GM21576 (cell line): ENCODE data around the gene PHACTR3.

ENCODE experiments used
- ATAC-seq: cut with Tn5 transposase; IDR thresholded peaks from one replicate; pipeline ENCODE4 v1.9.1; 2021; ENCODE audit warnings: mild to moderate bottlenecking, moderate library complexity; ENCODE audit not compliant: unreplicated experiment

Gene PHACTR3

DNA sequence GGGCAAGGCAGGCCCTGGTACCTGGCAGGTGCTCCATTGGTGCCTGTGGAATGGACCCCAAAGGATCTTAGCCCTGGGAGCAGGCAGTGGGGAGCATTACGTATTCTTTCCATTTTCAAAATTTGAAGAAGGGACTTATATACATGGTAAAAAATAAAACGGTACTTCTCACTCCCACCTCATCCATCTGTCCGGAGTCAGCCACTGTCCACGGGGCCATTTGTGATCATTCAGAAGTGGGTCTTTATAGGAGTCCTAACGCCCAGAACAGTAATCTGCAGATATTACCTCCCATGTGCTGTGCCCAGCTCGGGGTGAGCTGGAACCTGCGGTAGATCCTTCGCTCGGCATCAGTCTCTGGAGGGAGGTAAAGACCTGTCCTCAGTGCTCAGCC is 218.7 kb downstream of the PHACTR3 start:
- no peak for ATAC-seq

DNA sequence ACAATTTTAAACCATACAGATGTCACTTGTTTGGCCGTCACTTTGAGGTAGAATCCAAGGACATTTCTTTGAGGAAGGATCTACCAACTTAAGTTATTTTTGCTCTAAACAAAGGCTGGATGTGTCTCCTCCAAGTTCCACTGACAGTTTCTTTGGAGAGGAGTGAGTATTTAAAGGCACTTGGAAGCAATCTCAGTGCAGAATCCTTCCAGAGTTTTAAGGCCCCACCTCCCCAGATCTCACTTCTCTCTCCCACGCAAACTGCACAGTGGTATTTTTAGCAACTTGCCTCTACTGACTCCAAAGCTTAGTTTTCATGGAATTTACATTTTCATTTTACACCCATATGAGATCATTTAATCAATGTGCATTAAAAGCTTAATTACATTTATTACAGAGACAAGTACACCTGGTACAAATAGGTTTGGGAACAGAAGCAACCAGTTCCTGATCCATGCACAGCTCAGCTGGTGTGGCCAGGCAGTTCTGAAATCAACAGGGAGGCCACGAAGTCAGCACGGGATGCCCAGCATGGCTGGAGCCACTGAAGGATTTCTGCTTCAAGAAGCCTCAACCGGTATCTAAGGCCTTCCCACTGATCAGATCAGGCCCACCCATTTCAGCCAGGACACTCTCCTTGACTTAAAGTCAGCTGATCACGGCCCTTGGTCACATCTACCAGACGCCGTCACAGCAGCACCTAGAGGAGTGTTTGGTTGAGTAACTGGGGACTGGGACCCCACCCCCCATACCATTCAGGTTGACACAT is 219.3 kb downstream of the PHACTR3 start:
- ATAC-seq: no peak

DNA sequence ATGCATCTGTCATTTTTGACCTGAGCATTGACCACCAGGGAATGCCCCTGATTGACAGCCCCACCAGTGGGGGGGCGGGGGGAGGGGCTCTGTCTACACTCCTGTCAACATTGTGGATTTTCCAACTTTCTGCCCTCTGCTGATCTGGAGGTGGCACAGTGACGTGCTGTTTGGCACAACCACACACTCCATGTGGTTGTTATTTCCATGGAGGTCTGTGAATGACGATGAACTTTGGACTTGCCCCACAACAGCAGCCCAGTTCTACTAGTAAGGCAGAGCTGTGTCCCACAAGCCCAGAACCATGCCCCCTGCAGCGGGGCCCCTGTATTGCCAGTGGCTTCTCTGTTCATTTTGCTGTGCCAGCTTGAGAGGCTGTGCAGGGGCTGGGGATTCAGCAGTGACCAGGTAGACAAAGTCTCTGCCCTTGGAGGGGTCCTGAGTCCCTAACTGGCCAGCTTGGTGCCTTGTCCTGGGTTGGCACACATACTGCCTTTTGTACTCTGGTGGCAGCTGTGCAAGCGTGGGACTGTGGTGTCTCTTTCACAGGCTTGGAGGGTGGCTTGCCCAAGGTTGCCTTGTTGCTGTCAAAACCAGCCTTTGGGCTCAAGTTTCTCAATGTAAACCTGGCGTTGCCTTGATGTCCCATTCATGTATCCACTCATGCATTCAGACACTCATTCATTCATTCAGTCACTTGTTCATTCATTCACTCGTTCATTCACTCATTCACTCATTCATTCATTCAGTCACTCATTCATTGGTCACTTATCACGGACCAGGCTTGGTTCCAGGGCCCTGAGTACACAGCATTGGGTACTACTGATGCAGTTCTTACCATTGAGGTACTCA is 220.6 kb downstream of the PHACTR3 start:
- no peak for ATAC-seq

DNA sequence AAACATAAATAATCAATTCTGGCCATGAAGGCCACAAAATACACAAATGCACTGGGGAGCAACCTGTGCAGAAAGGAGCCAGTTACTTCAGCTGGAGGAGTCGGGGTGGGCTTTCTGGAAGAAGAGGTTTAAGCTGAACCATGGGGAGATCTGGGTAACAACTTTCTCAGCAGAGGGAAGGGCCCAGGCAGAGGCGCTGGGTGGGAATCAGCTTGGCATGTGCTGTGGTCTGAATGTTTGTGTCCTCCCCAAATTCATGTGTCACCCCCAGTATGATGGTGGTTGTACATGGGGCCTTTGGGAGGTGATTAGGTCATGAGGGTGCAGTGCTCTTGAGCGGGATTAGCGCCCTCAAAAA is 221.2 kb downstream of the PHACTR3 start:
- ATAC-seq: no peak

DNA sequence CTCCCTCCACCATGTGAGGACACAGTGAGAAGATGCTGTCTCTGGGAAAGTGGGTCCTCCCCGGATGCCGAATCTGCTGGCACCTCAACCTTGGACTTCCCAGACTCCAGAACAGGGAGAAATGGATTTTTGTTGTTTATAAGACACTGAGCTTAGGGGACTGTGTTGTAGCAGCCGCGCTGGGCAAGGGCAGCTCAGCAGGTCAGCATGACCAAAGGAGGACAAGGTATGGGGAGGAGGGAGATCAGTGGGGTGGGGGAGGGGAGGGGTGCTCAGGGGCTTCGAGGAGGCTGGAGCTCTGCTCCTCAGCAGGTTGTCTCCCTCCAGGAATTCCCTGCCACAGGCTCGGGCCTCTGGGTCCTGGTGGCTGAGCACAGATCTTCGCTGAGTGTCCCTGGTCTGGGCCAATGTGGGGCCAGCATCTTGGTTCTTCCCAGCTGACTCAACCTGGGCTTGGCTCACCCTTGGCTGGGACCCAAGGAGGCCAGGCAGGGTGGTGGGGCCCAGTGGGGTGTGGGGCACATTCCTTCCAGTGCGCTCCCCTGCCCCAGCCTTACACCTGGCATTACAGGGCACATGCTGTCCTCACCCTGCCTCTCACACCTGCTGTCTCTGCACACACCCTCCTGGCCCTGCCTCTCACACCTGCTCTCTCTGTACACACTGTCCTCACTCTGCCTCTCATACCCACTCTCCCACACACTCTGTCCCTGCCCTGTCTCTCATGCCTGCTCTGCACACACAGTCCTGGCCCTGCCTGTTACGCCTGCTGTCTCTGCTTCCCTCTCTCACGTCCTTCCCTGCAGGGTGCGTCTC is 221.8 kb downstream of the PHACTR3 start:
- no peak for ATAC-seq

DNA sequence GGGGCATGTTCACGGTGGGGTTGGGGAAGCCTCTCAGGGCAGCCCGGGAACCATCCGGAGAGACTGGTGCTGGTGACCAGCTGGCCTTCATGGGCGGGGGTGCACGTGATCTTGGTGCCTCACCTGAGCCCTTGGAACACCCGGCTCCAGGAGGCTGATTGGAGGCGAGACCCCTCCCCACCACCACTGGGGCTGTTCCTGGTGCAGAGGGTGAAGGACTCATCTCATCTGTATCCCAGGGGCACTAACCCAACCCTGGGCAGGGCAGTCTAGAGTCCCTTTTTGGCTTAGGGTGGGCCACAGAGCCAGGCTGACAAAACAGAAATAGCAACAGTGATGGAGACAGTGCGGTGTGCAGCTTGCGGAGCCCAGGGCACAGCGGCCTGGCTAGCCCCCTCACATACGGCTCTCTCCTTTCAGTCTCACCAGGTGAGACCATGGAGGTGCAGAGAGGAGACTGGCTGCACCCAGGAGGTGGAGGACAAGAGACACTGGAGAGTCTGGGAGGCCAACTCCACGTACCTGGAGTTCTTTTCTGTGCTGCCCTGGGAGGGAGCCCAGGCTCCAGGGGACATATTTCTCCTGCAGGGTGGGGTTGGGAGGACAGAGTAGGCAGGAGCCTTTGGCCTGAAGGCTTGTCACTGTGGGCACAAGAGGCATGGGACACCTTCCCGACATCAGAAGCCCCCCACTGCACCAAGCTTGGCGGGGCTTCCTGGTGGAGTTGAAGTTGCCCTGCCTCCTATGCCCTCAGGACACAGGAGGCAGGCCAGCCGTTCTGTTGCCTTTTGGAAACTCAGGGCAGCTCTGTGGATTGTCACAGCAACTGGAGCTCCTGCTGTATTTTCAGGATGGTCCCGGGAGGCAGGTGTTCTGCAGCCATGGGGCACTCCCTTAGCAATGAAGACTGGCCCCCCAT is 223.1 kb downstream of the PHACTR3 start:
- ATAC-seq: no peak

DNA sequence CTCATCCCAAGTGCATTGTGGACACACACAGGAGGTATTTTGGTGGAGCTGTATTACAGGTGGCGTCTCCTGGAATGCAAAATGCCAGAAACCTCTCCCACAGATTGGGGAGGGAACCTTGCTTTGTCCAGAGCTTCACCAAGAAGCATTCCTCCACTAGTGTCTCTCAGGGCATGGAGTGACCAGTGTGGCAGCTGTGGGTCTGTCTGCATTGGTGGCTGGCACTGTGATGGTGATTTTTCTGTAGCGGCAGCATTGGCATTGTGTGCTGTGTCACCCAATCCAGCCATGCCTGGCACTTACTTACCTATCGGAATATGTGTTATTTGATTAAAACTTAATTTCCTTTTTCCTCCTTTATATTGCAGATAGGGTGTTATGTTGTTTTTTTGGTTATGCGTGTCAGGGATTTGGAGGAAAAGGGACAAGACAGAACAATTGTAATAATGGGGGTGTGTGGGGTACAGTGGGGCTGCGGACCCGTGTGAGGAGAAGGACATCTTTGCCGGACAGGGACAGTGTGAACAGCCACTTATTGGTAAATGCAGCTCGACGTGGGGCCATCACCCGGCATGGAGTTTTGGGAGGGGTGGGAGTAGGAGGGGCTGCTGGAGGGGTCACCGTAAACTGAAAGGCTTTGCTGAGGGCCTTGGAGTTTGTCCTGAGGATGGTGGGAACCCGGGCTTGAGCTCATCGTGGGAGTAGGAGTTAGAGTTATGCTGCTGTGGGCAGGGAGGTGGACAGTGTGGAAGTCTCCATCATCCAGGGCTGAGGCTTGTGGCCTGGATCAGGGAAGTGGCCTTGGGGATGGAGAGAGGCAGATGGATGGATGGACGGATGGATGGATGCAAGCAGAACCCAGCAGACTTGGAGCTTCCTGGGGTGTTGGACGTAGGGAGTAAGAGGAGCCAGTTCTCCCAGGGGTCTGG is 224.0 kb downstream of the PHACTR3 start:
- no peak for ATAC-seq

DNA sequence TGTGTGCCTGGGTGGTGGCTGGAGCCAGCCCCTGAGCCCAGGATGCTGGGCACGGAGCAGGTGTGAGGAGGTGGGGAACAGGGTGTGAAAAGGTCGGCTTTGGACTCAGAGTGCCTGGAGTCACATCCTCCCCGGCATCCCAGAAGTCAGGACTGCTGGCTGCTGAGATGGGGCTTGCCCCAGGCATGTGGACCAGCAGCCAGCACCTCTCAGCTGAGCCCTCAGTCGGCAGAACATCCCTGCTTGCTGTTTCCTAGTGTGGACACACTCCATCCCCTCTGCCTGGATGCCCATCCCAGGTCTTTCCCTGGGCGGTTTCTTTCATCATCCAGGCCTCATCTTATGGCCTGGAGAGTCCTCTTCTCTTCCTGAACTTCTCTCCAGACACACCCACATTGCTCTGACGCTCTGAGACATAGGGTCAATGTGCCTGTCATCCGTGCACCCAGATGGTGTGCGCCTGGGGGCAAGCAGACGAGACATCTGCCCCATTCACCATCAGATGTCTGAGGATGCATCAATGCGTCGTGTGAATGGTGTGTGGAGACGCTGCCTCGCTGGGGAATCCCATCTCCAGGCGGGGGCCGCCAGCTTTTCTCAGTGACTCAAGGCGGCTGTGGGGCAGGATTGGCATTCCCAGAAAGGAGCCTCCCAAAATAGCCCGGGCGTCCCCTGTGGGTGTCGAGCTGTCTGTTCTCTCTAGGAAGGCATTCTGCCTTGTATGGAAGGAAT is 224.9 kb downstream of the PHACTR3 start:
- ATAC-seq: no peak

DNA sequence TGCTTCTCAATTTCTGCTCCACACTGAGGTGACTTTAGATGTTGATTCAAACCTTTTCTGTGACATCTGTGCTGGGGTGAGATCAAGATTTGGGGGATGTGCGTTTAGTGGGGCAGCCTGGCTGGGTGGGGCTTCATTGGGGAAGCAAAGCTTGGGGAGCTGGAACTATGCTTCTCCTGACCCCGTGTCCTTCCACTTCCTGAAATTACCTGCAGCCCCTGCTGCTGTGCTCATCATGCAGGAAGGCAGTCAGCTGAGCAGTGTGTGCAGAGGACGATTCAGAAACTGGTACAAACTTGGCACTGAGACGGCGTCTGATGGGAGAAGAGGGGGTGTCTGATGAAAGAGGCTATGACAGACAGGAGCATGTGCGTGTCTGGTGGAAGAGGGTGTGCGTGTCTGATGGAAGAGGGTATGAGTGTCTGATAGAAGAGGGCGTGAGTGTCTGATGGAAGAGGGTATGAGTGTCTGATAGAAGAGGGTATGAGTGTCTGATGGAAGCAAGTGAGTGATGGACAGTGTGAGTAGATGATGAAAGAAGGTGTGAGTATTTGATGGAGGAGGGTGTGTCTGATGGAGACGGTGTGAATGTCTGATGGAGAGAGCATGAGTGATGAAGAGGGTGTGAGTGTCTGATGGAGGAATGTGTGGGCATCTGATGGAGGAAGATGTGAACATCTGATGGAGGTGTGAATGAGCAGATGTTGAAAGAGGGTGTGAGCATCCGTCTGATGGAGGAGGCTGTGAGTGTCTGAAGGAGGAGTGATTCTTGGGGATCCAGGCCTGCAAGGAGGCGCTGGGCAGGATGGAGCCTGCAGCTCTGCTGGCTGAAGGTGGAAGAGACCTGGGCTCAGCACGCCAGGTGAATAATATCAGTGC is 225.7 kb downstream of the PHACTR3 start:
- no peak for ATAC-seq

DNA sequence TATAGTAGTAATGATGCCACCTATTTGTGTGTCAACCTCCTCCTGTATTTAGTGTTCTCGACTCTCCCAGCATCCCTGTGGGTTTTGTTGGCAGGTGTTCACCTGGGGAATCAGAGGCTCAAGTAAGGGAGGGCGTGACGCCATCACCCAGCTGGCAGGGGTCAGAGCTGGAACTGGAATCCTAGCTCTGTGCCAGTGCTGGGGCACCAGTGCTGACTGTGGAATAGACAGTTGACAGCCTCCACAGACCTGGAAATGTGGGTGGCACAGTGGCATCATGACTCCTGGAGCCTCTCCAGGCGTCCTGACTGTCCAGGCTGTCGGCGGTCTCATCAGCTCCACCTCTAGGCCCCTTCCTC is 226.3 kb downstream of the PHACTR3 start:
- ATAC-seq: no peak

DNA sequence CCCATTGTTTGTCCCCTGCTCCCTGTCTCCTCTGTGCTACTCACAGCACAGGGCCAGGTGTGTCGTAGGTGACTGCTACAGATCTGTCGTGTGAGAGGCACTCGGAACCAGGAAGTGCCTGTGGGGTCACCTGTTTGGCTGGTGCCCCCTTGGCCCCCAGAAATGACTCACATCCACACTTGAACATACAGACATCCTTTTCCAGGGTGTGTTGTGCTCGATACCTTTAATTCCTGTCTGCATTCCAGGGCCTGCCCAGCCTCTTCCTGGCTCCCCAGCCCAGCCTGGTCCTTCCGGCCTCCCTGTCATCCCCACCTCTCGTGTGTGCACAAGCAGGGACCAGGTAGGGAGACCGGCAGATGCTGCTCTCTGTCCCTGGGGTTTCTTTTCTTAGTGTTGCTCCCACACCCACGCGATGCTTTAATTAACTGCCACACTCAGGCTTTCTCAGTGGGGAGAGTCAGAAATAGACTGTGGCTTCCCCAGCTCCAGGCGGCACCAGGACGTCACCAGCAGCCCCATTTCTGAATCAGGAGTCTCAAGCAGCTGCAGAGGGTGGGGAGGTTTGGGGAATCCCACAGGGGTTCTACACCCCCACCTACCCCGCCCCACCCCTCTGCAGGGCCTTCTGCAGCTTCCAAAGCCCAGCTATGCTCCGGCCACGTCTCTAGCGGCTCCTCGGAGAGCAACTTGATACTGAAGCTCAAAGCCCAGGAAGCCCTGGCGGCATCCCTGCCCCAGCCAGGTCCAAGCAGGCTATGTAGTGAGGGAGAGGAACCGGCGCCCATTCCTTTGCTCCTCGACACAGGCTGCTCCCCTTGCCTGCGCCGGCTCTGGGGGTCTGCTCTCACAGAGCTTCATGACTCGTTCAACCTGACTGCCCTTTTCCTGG is 226.9 kb downstream of the PHACTR3 start:
- ATAC-seq: no peak

DNA sequence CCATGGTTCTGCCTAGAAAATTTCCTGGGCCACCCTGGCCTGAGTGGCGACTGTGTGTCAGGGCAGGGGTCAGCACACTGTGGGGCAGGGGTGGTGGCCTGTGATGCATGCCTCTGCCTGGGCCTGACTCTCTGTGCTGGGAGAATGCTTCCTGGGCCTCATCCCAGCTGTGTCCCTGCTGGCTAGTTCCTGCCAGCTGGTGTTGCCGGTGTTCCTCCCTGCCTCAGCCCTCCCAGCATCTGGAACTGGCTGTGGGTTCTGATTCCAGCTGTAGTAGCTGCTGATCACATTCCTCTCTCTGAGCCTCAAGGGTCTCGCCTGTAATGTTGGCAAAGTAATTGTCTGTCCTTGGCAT is 227.6 kb downstream of the PHACTR3 start:
- no peak for ATAC-seq

DNA sequence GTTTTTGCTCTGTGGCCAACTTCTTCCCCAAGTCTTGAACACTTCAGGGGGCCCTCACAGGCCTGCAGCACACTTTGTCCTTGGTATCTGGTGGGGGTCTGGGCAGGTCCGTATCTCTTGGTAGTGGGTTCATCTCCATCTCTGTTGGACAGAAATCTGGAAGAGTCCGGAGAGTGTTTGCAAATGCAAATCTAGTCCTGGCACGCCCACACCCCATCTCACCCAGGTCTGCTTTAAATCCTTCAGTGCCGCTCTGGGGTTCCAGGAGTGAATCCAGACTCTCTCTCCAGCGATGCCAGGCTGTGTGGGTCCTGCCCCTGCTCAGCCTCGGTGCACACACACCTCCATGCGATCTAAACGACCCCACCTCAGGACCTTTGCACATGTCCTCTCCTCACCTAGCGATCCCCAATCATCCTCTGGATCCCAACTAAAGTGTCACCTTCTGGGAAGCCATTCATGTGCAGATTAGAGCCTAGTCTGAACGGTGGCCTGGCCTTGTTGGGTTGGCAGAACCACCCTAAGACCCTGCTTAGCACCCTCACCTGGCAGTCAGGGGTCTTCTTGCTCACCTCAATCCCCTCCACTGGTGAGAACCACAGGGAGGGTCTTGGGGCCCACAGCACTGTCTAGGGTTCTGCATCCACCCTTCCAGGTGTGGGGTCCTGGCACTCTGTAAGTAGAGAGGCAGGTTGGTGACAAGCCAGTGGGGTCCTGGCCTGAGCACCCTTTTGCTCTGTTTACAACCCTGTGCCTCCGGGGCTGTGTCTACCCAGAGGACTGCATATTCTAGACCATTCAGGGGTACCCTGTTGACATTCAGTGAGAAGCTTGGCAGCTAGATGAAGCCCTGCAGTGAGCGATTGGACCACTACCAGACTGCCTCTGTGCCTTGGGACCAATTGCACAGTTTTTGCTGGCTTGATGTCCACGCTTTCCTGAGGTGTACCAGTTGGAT is 228.3 kb downstream of the PHACTR3 start:
- ATAC-seq: no peak

DNA sequence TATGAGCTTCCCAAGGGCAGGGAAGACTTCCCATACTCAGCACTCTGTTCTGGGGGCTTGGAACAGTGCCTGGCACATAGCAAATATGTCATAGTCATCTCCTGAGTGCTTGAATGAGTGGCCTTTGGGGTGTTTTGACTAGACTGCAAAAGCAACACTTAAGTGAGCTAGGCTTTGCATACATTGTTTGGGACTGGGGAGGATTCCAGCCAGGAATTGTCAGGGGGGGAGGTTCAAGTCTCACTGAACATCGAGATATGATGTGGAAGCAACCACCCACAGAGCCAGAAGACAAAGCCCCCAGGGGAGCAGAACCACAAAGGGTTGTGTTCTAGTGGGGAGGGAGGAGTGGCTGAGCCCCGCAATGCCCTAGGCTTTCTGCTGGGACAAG is 230.7 kb downstream of the PHACTR3 start:
- ATAC-seq: no peak

DNA sequence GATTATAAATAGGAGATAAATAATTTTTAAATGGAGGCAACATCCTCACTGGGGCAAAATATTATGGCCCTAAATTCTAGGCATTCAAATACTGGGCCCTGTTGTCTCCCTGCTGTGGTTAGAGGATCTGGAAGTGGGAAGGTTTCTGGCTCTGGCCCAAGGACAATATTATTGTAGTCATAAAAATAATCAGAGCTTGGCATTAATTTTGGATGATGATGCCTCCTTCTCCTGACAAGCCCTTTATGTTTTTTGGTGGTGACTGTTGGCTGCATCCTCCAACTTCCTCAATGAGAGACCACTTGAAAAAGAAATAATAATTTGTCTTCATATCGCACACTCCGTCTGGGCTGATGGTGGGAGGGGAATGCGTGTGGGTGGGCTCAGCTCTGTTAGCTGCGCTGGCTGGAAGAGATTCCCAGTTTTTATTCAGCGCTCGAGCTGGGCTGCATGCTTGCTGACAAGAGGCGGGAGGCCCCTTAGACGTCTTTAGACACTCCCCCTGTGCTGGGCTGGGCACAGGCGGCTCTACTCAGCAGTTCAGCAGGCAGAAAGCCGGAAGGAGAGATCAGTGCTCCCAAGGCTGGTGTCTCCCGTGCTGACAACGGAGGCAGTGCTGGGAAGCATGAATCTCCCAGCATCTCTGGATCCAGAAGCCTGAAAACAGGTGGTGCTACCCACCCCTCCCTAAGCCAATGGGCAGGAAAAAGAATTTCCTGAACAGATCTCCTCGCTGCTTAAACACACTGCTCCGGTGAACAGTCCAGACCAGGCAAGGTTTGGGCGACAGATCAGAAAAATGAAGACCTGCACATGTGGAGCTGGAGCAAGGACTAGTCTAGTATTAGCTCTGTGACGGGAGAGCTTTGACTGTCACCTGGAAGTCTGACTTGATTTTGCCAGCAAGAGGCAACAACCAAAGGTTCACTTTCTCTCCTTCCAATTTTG is 231.4 kb downstream of the PHACTR3 start:
- ATAC-seq: no peak
